GM20000 (cell line): ENCODE data around the gene SH3PXD2A.

ENCODE experiments used
- DNase-seq: peaks from one replicate; pipeline ENCODE4 v3.0.0; 2012; ENCODE audit warnings: low spot score
- CTCF ChIP-seq: IDR thresholded peaks from 2 replicates; pipeline ENCODE4 v1.5.1; 2012; ENCODE audit warnings: mild to moderate bottlenecking, control low read depth; ENCODE audit errors: extremely low read depth, missing control alignments

SH3PXD2A gene

GRCh38 chr10:103645141-103646054 lies 210.0 kb downstream of the SH3PXD2A start:
- no peak for TF ChIP-seq CTCF
- no peak for DNase-seq

GRCh38 chr10:103643381-103643780 lies 212.0 kb downstream of the SH3PXD2A start:
- DNase-seq, result no peak
- no peak for TF ChIP-seq CTCF

GRCh38 chr10:103641326-103641725 lies 214.1 kb downstream of the SH3PXD2A start:
- no peak for DNase-seq
- no peak for TF ChIP-seq CTCF

GRCh38 chr10:103640436-103641181 lies 214.8 kb downstream of the SH3PXD2A start:
- DNase-seq, result no peak
- no peak for TF ChIP-seq CTCF

GRCh38 chr10:103638948-103639347 lies 216.4 kb downstream of the SH3PXD2A start:
- DNase-seq, result no peak
- TF ChIP-seq CTCF, result no peak

- TF ChIP-seq CTCF, result no peak
- DNase-seq, result no peak
These were observed 217.3 kb downstream of the SH3PXD2A start for GRCh38 chr10:103637927-103638557.

GRCh38 chr10:103637011-103637410 lies 218.4 kb downstream of the SH3PXD2A start:
- no peak for DNase-seq
- TF ChIP-seq CTCF, result no peak
